PC-9 (cell line): ENCODE data around the gene KLHL35. TPM values are rescaled to one million over a fixed set of nuclear protein-coding genes. Genes with fewer than 3 reads are reported as not detected.
A peak's percentile ranks its signal among the peaks of the same experiment; 100 is the strongest.

ENCODE experiments used
- BruUV-seq: library from RNA; stranded (reverse); fragments of 400-500 nt; replicated peaks from 2 replicates; lab custom pipeline; 2021; lab: Mats Ljungman, UMichigan
- CTCF ChIA-PET: fragments of 300-600 bp; sonication (Branson Sonifier 250); formaldehyde crosslinking; loops from one replicate; lab custom pipeline; 2022; ENCODE audit warnings: antibody characterized with exemption; lab: Charles Lee
- POLR2A ChIA-PET: fragments of 300-600 bp; sonication (Branson Sonifier 250); formaldehyde crosslinking; loops from one replicate; lab custom pipeline; 2022; ENCODE audit warnings: antibody characterized with exemption; ENCODE audit not compliant: unreplicated experiment; lab: Charles Lee
- DNase-seq, 2 experiments: peaks; one replicate each; pipeline versions ENCODE4 v3.0.0 to v3.0.0-alpha.2; 2015 to 2022; ENCODE audit warnings: mixed read lengths in 1 of 2
- H2AFZ ChIP-seq: fragments of 200-600 bp; sonication (generic); 2 replicates; pipeline ENCODE4 v1.8.1; 2017; ENCODE audit warnings: antibody characterized with exemption
- H3F3A ChIP-seq: fragments of 200-600 bp; sonication (generic); 2 replicates; pipeline ENCODE4 v1.8.1; 2017; ENCODE audit warnings: antibody characterized with exemption, mild to moderate bottlenecking, low read depth; ENCODE audit not compliant: insufficient read depth
- H3K27ac ChIP-seq: fragments of 200-600 bp; sonication (generic); 2 replicates; pipeline ENCODE4 v1.6.1; 2016; ENCODE audit warnings: mixed run types
- H3K27me3 ChIP-seq: fragments of 200-600 bp; sonication (generic); 2 replicates; pipeline ENCODE4 v1.6.1; 2016; ENCODE audit warnings: low read depth, mixed run types; ENCODE audit not compliant: insufficient read depth
- H3K36me3 ChIP-seq: fragments of 200-600 bp; sonication (generic); 2 replicates; pipeline ENCODE4 v1.6.1; 2016; ENCODE audit warnings: low read depth, mixed run types
- H3K4me1 ChIP-seq: fragments of 200-600 bp; sonication (generic); replicated peaks from 2 replicates; pipeline ENCODE4 v1.6.1; 2016; ENCODE audit warnings: mixed run types; ENCODE audit not compliant: insufficient read depth
- H3K4me2 ChIP-seq: fragments of 200-600 bp; sonication (generic); 2 replicates; pipeline ENCODE4 v1.6.1; 2017; ENCODE audit warnings: mixed run types
- H3K4me3 ChIP-seq: fragments of 200-600 bp; sonication (generic); 2 replicates; pipeline ENCODE4 v1.6.1; 2016; ENCODE audit warnings: mixed run types
- H3K79me2 ChIP-seq: fragments of 200-600 bp; sonication (generic); 2 replicates; pipeline ENCODE4 v1.6.1; 2017; ENCODE audit warnings: low read depth, mixed run types
- H3K9me2 ChIP-seq: fragments of 200-600 bp; sonication (generic); 2 replicates; pipeline ENCODE4 v1.8.1; 2017; ENCODE audit warnings: mild to moderate bottlenecking; ENCODE audit not compliant: insufficient read depth
- H3K9me3 ChIP-seq: fragments of 200-600 bp; sonication (generic); 2 replicates; pipeline ENCODE4 v1.8.1; 2016; ENCODE audit warnings: low read depth; ENCODE audit not compliant: insufficient read depth
- H4K20me1 ChIP-seq: fragments of 200-600 bp; sonication (generic); 2 replicates; pipeline ENCODE4 v1.8.1; 2017; ENCODE audit not compliant: insufficient read depth
- CTCF ChIP-seq: fragments of 200-600 bp; sonication (generic); conservative IDR thresholded peaks from 2 replicates; pipeline ENCODE4 v1.6.1; 2017; ENCODE audit warnings: mixed run types, antibody characterized with exemption, mild to moderate bottlenecking, moderate library complexity
- EZH2 ChIP-seq: fragments of 200-600 bp; sonication (generic); IDR thresholded peaks from 2 replicates; pipeline ENCODE4 v1.8.0; 2017; ENCODE audit warnings: antibody characterized with exemption, low read depth
- intact Hi-C: fragments of 100-400 bp; cut with micrococcal nuclease; formaldehyde crosslinking; loops from one replicate; pipeline ENCODE4 v1.10.0; 2022; ENCODE audit not compliant: unreplicated experiment
- total RNA-seq: library from RNA; stranded (reverse); gene quantifications from 2 replicates; pipeline ENCODE4 v1.2.3, GENCODE V29; 2021

Gene KLHL35
- total RNA-seq, 1 experiment from 2014 or later, result 11.1 TPM

GRCh38 chr11:75433443-75433842 is 440 bp upstream of the KLHL35 start:
- H3K9me3 ChIP-seq, result no peaks in the 10 kb centered on the region
- H3K27ac ChIP-seq, result no peak overlapping the region
- no peaks in the 10 kb centered on the region for H4K20me1 ChIP-seq
- no peaks in the 10 kb centered on the region for H3K79me2 ChIP-seq
- TF ChIP-seq EZH2, result no peak
- TF ChIP-seq CTCF, result no peak
- POLR2A ChIA-PET, result interaction anchor here (0.6 kb wide), 2 partner anchors 106 to 255 kb away, joined by 4 to 6 read pairs; no protein-coding TSS in a partner anchor
- CTCF ChIA-PET, result no interaction called here
- H3F3A ChIP-seq, result peaks cover 18% of the 10 kb centered on the region
- H3K4me3 ChIP-seq, result no peak overlapping the region
- no peak overlapping the region for H2AFZ ChIP-seq
- no TSS peak for BruUV-seq
- DNase-seq, result no peak
- no peaks in the 10 kb centered on the region for H3K36me3 ChIP-seq
- no peaks in the 10 kb centered on the region for H3K27me3 ChIP-seq
- H3K9me2 ChIP-seq, result no peaks in the 10 kb centered on the region
- no peak overlapping the region for H3K4me2 ChIP-seq
- intact Hi-C loops, result no loop called here
- H3K4me1 ChIP-seq, result peaks cover 17% of the 10 kb centered on the region

GRCh38 chr11:75431533-75432525 is 1.2 kb downstream of the KLHL35 start:
- H3K4me1 ChIP-seq, result peaks cover 21% of the 10 kb centered on the region
- TF ChIP-seq EZH2, result no peak
- TF ChIP-seq CTCF, result no peak
- H3K9me3 ChIP-seq, result no peaks in the 10 kb centered on the region
- H3K27me3 ChIP-seq, result no peaks in the 10 kb centered on the region
- intact Hi-C loops, result no loop called here
- POLR2A ChIA-PET, result interaction anchor here (0.5 to 0.7 kb wide), 2 partner anchors 115 to 286 kb away, joined by 3 to 4 read pairs; partner anchors contain the start of gene MOGAT2
- H3K36me3 ChIP-seq, result no peaks in the 10 kb centered on the region
- H3K79me2 ChIP-seq, result no peaks in the 10 kb centered on the region
- H2AFZ ChIP-seq, result no peak overlapping the region
- DNase-seq, result no peak
- peak overlapping the region; percentile 57; the same call in 1 of the 2 replicates for H3K4me3 ChIP-seq
- CTCF ChIA-PET, result no interaction called here
- H3K4me2 ChIP-seq, result peak overlapping the region; percentile 84
- peaks cover 26% of the 10 kb centered on the region for H3F3A ChIP-seq
- H3K27ac ChIP-seq, result no peak overlapping the region
- H3K9me2 ChIP-seq, result no peaks in the 10 kb centered on the region
- no peaks in the 10 kb centered on the region for H4K20me1 ChIP-seq
- BruUV-seq, result no TSS peak

- no peak overlapping the region for H3K27ac ChIP-seq
- H4K20me1 ChIP-seq, result no peaks in the 10 kb centered on the region
- H3K9me2 ChIP-seq, result no peaks in the 10 kb centered on the region
- H2AFZ ChIP-seq, result peak overlapping the region; percentile 84
- ChIA-PET POLR2A (interaction anchor here (0.5 to 0.7 kb wide), 4 partner anchors 30 to 287 kb away, joined by 3 to 6 read pairs (median 4); partner anchors contain the start of gene MOGAT2), CTCF (interaction anchor here (0.6 kb wide), 2 partner anchors 102 to 303 kb away, joined by 3 to 5 read pairs; no protein-coding TSS in a partner anchor)
- peaks cover 21% of the 10 kb centered on the region for H3K4me1 ChIP-seq
- no peak for TF ChIP-seq CTCF
- no peak for TF ChIP-seq EZH2
- intact Hi-C loops, result no loop called here
- DNase-seq, result no peak
- no peaks in the 10 kb centered on the region for H3K36me3 ChIP-seq
- BruUV-seq, result no TSS peak
- peaks cover 26% of the 10 kb centered on the region for H3F3A ChIP-seq
- H3K4me3 ChIP-seq, result peak overlapping the region; percentile 57
- no peaks in the 10 kb centered on the region for H3K27me3 ChIP-seq
- no peaks in the 10 kb centered on the region for H3K79me2 ChIP-seq
- no peaks in the 10 kb centered on the region for H3K9me3 ChIP-seq
- peak overlapping the region; percentile 84 for H3K4me2 ChIP-seq
Measured at GRCh38 chr11:75430714-75431532, 2.1 kb downstream of the KLHL35 start.
